NCI-H2107 treated with DMSO at 0.1 percent for 48 hours (cell line): ENCODE measurements around the gene S100A3.
A peak's percentile ranks its signal among the peaks of the same experiment; 100 is the strongest.

Experiments used
- DNase-seq: peaks from one replicate; lab custom pipeline; 2025; ENCODE audit not compliant: unreplicated experiment; lab: John Stamatoyannopoulos, UW

S100A3 gene

GRCh38 chr1:153513023-153513422 is 36.0 kb downstream of the S100A3 start:
- peak; percentile 33 for DNase-seq

- DNase-seq: peak; percentile 63
Observed at GRCh38 chr1:153510984-153511410, 38.1 kb downstream of the S100A3 start.

GRCh38 chr1:153509729-153510354 is 39.2 kb downstream of the S100A3 start:
- DNase-seq: no peak

- no peak for DNase-seq
Observed at GRCh38 chr1:153509036-153509435, 40.0 kb downstream of the S100A3 start.

GRCh38 chr1:153507926-153508583 is 41.0 kb downstream of the S100A3 start:
- DNase-seq: no peak

GRCh38 chr1:153506831-153507413 is 42.1 kb downstream of the S100A3 start:
- DNase-seq: no peak

- DNase-seq: no peak
Observed at GRCh38 chr1:153506386-153506785, 42.7 kb downstream of the S100A3 start.

- DNase-seq: no peak
Observed at GRCh38 chr1:153505576-153505975, 43.5 kb downstream of the S100A3 start.

- no peak for DNase-seq
Observed at GRCh38 chr1:153503766-153504165, 45.3 kb downstream of the S100A3 start.

GRCh38 chr1:153498746-153499145 is 50.3 kb downstream of the S100A3 start:
- DNase-seq: no peak
